Vagina (tissue), 2 donors: Measurements from ENCODE around the gene CENPV.
"Not testable (repeated sequence)": the region's sequence is repeated elsewhere in the genome, so short reads cannot be mapped to it uniquely, and the experiment has no call there.

Experiments used
- POLR2A ChIP-seq, 2 donors: fragments of 450-650 bp; IDR thresholded peaks; one replicate each; pipeline ENCODE4 v1.6.1; 2017; ENCODE audit warnings: antibody characterized with exemption in 2 of 2, mild to moderate bottlenecking in 2 of 2, moderate library complexity in 2 of 2
- TF ChIP-seq, protein P1 (sequence below), 3 experiments: fragments of 450-650 bp in 2 of 3; fragments of 200-600 bp in 1 of 3; sonication (generic) in 1 of 3; IDR thresholded peaks; one replicate each; pipeline ENCODE4 v1.5.1; 2017 to 2019; ENCODE audit warnings: antibody characterized with exemption in 3 of 3, mild to moderate bottlenecking in 2 of 3, moderate library complexity in 2 of 3

DNA sequence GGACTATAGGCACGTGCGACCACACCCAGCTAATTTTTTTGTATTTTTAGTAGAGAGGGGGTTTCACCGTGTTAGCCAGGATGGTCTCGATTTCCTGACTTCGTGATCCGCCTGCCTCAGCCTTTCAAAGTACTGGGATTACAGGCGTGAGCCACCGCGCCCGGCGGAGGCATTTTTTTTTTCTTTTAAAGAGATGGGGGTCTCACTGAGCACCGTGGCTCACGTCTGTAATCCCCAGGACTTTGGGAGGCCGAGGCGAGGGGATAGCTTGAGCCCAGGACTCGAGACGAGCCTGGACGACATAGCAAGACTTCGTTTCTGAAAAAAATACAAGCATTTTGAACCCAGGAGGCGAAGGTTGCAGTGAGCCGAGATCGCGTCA lies 32.8 kb upstream of the CENPV start:
- TF ChIP-seq, protein P1, sequence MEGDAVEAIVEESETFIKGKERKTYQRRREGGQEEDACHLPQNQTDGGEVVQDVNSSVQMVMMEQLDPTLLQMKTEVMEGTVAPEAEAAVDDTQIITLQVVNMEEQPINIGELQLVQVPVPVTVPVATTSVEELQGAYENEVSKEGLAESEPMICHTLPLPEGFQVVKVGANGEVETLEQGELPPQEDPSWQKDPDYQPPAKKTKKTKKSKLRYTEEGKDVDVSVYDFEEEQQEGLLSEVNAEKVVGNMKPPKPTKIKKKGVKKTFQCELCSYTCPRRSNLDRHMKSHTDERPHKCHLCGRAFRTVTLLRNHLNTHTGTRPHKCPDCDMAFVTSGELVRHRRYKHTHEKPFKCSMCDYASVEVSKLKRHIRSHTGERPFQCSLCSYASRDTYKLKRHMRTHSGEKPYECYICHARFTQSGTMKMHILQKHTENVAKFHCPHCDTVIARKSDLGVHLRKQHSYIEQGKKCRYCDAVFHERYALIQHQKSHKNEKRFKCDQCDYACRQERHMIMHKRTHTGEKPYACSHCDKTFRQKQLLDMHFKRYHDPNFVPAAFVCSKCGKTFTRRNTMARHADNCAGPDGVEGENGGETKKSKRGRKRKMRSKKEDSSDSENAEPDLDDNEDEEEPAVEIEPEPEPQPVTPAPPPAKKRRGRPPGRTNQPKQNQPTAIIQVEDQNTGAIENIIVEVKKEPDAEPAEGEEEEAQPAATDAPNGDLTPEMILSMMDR (IDR thresholded peaks at IDR 0.05) = not testable (repeated sequence)
- not testable (repeated sequence) for TF ChIP-seq POLR2A (IDR thresholded peaks at IDR 0.05)
